HG03108 (cell line): ENCODE results near the gene MLLT3.
A peak's percentile ranks its signal among the peaks of the same experiment; 100 is the strongest.
"Not testable (repeated sequence)": the region's sequence is repeated elsewhere in the genome, so short reads cannot be mapped to it uniquely, and the experiment has no call there.

Source experiments
- ATAC-seq: cut with Tn5 transposase; IDR thresholded peaks from one replicate; pipeline ENCODE4 v1.9.1; 2021; ENCODE audit warnings: moderate library complexity; ENCODE audit not compliant: unreplicated experiment

MLLT3 gene

GRCh38 chr9:20622330-20623020 is at the start of gene MLLT3:
MLLT3 (minus strand) TSS chr9:20622499.
- peak; percentile 78 for ATAC-seq

- ATAC-seq = no peak
These were observed 49.3 kb upstream of the MLLT3 start for GRCh38 chr9:20671635-20672034.

GRCh38 chr9:20670395-20670794 is 48.1 kb upstream of the MLLT3 start:
- no peak for ATAC-seq

- no peak for ATAC-seq
These were observed 42.2 kb upstream of the MLLT3 start for GRCh38 chr9:20664501-20664900.

- ATAC-seq = no peak
These were observed 40.8 kb upstream of the MLLT3 start for GRCh38 chr9:20663133-20663532.

- ATAC-seq = no peak
These were observed 39.9 kb upstream of the MLLT3 start for GRCh38 chr9:20662156-20662555.

- ATAC-seq = no peak
These were observed 37.2 kb upstream of the MLLT3 start for GRCh38 chr9:20659474-20659967.

GRCh38 chr9:20658677-20659473 is 36.6 kb upstream of the MLLT3 start:
- ATAC-seq = no peak

GRCh38 chr9:20658246-20658667 is 36.0 kb upstream of the MLLT3 start:
- ATAC-seq = not testable (repeated sequence)

GRCh38 chr9:20651939-20652338 is 29.6 kb upstream of the MLLT3 start:
- ATAC-seq = no peak

GRCh38 chr9:20650750-20651299 is 28.5 kb upstream of the MLLT3 start:
- no peak for ATAC-seq

- no peak for ATAC-seq
These were observed 28.0 kb upstream of the MLLT3 start for GRCh38 chr9:20650313-20650712.

- ATAC-seq = no peak
These were observed 27.1 kb upstream of the MLLT3 start for GRCh38 chr9:20649381-20649780.

- ATAC-seq = no peak
These were observed 24.4 kb upstream of the MLLT3 start for GRCh38 chr9:20646656-20647055.

- ATAC-seq = no peak
These were observed 21.4 kb upstream of the MLLT3 start for GRCh38 chr9:20643660-20644059.

- ATAC-seq = no peak
These were observed 19.7 kb upstream of the MLLT3 start for GRCh38 chr9:20642045-20642444.

- peak; percentile 86 for ATAC-seq
These were observed 18.3 kb upstream of the MLLT3 start for GRCh38 chr9:20640331-20641187.

GRCh38 chr9:20636888-20637440 is 14.7 kb upstream of the MLLT3 start:
- ATAC-seq = no peak

- ATAC-seq = no peak
These were observed 12.6 kb upstream of the MLLT3 start for GRCh38 chr9:20634895-20635294.

- no peak for ATAC-seq
These were observed 10.4 kb upstream of the MLLT3 start for GRCh38 chr9:20632705-20633104.
